DND-41 (cell line): Measurements from ENCODE around the gene NPHP4.

Experiments used
- EZH2 ChIP-seq: IDR thresholded peaks from 3 replicates; pipeline ENCODE4 v1.6.1; 2012; ENCODE audit warnings: borderline replicate concordance, low read depth, mild to moderate bottlenecking, moderate library complexity, low read length, inconsistent platforms; ENCODE audit not compliant: severe bottlenecking
- TF ChIP-seq, protein P1 (sequence below): IDR thresholded peaks from 2 replicates; pipeline ENCODE4 v1.5.1; 2012; ENCODE audit warnings: borderline replicate concordance, low read length, moderate library complexity, mild to moderate bottlenecking; ENCODE audit not compliant: poor library complexity, severe bottlenecking; ENCODE audit errors: extremely low read depth

DNA sequence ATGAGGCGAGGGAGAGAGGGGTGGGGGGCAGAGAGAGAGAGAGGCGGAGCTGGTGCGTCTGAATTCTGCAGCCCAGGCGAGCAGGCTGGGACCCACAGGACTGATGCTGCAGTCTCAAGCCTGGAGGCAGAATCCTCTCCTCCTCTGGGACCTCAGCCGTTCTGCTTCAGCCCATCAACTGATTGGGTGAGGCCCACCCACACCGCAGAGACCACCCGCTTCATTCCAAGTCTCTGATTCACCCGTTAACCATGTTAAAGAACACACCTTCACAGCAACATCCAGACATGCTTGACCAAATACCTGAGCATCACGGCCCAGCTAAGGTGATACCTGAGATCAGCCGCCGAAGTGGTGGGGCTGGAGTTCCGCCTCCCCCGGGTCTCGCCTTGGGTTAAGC, 147.8 kb downstream of the NPHP4 start:
- TF ChIP-seq, protein P1, sequence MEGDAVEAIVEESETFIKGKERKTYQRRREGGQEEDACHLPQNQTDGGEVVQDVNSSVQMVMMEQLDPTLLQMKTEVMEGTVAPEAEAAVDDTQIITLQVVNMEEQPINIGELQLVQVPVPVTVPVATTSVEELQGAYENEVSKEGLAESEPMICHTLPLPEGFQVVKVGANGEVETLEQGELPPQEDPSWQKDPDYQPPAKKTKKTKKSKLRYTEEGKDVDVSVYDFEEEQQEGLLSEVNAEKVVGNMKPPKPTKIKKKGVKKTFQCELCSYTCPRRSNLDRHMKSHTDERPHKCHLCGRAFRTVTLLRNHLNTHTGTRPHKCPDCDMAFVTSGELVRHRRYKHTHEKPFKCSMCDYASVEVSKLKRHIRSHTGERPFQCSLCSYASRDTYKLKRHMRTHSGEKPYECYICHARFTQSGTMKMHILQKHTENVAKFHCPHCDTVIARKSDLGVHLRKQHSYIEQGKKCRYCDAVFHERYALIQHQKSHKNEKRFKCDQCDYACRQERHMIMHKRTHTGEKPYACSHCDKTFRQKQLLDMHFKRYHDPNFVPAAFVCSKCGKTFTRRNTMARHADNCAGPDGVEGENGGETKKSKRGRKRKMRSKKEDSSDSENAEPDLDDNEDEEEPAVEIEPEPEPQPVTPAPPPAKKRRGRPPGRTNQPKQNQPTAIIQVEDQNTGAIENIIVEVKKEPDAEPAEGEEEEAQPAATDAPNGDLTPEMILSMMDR = no peak
- TF ChIP-seq EZH2 = no peak
